NT2/D1 (cell line): Measurements from ENCODE around the gene ZMYND11.

ENCODE experiments used
- YY1 ChIP-seq: IDR thresholded peaks from 2 replicates; pipeline ENCODE4 v1.6.1; 2011; ENCODE audit not compliant: insufficient read length, insufficient read depth
- ZNF274 ChIP-seq: IDR thresholded peaks from 2 replicates; pipeline ENCODE4 v1.6.1; 2011; ENCODE audit warnings: mild to moderate bottlenecking, low read depth, low read length

GRCh38 chr10:271722-272121 is 136.5 kb downstream of the ZMYND11 start:
- TF ChIP-seq ZNF274, result no peak
- no peak for TF ChIP-seq YY1
